ENCODE results near the gene IL24.
A peak's percentile ranks its signal among the peaks of the same experiment; 100 is the strongest.

- peak; percentile 91 for TF ChIP-seq CTCF (conservative IDR thresholded peaks at IDR 0.05)
- no peak for TF ChIP-seq ZFX (IDR thresholded peaks at IDR 0.05)
These were observed 15.3 kb downstream of the IL24 start for GRCh38 chr1:206912445-206913095.
